Fibroblast of the conjunctiva (primary cell): ENCODE data around the gene HTR2B.
"Not testable (repeated sequence)": the region's sequence is repeated elsewhere in the genome, so short reads cannot be mapped to it uniquely, and the experiment has no call there.

Experiments used
- DNase-seq: peaks from one replicate; pipeline ENCODE4 v3.0.0-alpha.2; 2010; ENCODE audit warnings: low read depth

Gene HTR2B

GRCh38 chr2:231124838-231125568 is at the start of gene HTR2B:
TSS of gene HTR2B (minus strand) at chr2:231125042. CDS start at chr2:231123764, 1,278 bp downstream.
- DNase-seq: peak; percentile 54

GRCh38 chr2:231174211-231174651 is 49.4 kb upstream of the HTR2B start:
- no peak for DNase-seq

- no peak for DNase-seq
Observed at GRCh38 chr2:231172025-231172424, 47.2 kb upstream of the HTR2B start.

GRCh38 chr2:231170055-231170454 is 45.2 kb upstream of the HTR2B start:
- DNase-seq: peak; percentile 87

- no peak for DNase-seq
Observed at GRCh38 chr2:231169488-231169887, 44.6 kb upstream of the HTR2B start.

GRCh38 chr2:231168460-231169139 is 43.8 kb upstream of the HTR2B start:
- no peak for DNase-seq

GRCh38 chr2:231167745-231168459 is 43.1 kb upstream of the HTR2B start:
- DNase-seq: no peak

- DNase-seq: no peak
Observed at GRCh38 chr2:231163414-231164095, 38.7 kb upstream of the HTR2B start.

- DNase-seq: no peak
Observed at GRCh38 chr2:231163011-231163410, 38.2 kb upstream of the HTR2B start.

GRCh38 chr2:231161877-231162329 is 37.1 kb upstream of the HTR2B start:
- DNase-seq: peak; percentile 99

GRCh38 chr2:231161252-231161839 is 36.5 kb upstream of the HTR2B start:
- DNase-seq: no peak

GRCh38 chr2:231160701-231161100 is 35.9 kb upstream of the HTR2B start:
- DNase-seq: no peak

GRCh38 chr2:231159306-231159705 is 34.5 kb upstream of the HTR2B start:
- no peak for DNase-seq

- no peak for DNase-seq
Observed at GRCh38 chr2:231152800-231153557, 28.1 kb upstream of the HTR2B start.

GRCh38 chr2:231146665-231147064 is 21.8 kb upstream of the HTR2B start:
- DNase-seq: no peak

GRCh38 chr2:231144896-231145295 is 20.1 kb upstream of the HTR2B start:
- no peak for DNase-seq

GRCh38 chr2:231140808-231141207 is 16.0 kb upstream of the HTR2B start:
- DNase-seq: not testable (repeated sequence)

GRCh38 chr2:231139796-231140195 is 15.0 kb upstream of the HTR2B start:
- no peak for DNase-seq

- DNase-seq: no peak
Observed at GRCh38 chr2:231138699-231139098, 13.9 kb upstream of the HTR2B start.

- no peak for DNase-seq
Observed at GRCh38 chr2:231134910-231135655, 10.2 kb upstream of the HTR2B start.
